DOHH2 (cell line): Measurements from ENCODE around the gene PCK2.

ENCODE experiments used
- H3F3A ChIP-seq: fragments of 200-600 bp; sonication (generic), shearing (Covaris generic); 2 replicates; pipeline ENCODE4 v1.6.0; 2016; ENCODE audit warnings: antibody characterized with exemption, mild to moderate bottlenecking; ENCODE audit not compliant: control insufficient read depth, insufficient read depth
- H3K27ac ChIP-seq: fragments of 200-600 bp; sonication (generic); 2 replicates; pipeline ENCODE4 v1.5.1; 2014; ENCODE audit warnings: low read depth, mild to moderate bottlenecking, low read length, moderate library complexity
- H3K27me3 ChIP-seq: fragments of 200-600 bp; sonication (generic); 2 replicates; pipeline ENCODE4 v1.6.1; 2014; ENCODE audit warnings: mild to moderate bottlenecking, low read length, mixed read lengths; ENCODE audit not compliant: control insufficient read depth
- H3K36me3 ChIP-seq: fragments of 200-600 bp; sonication (generic); 2 replicates; pipeline ENCODE4 v1.6.1; 2014; ENCODE audit warnings: mild to moderate bottlenecking, low read length, moderate library complexity, mixed read lengths; ENCODE audit not compliant: control insufficient read depth
- H3K4me1 ChIP-seq: fragments of 200-600 bp; sonication (generic); 2 replicates; pipeline ENCODE4 v1.6.1; 2014; ENCODE audit warnings: mild to moderate bottlenecking, low read length, mixed read lengths; ENCODE audit not compliant: control insufficient read depth
- H3K4me2 ChIP-seq: fragments of 200-600 bp; sonication (generic); 2 replicates; pipeline ENCODE4 v1.6.0; 2014; ENCODE audit warnings: mild to moderate bottlenecking, low read length, moderate library complexity
- H3K4me3 ChIP-seq: fragments of 200-600 bp; sonication (generic); 2 replicates; pipeline ENCODE4 v1.5.1; 2014; ENCODE audit warnings: mild to moderate bottlenecking, low read length, mixed read lengths
- H3K79me2 ChIP-seq: fragments of 200-600 bp; sonication (generic); 2 replicates; pipeline ENCODE4 v1.6.1; 2014; ENCODE audit warnings: mild to moderate bottlenecking, low read length, mixed read lengths; ENCODE audit not compliant: control insufficient read depth
- H3K9me2 ChIP-seq: fragments of 200-600 bp; sonication (generic); replicated peaks from 2 replicates; pipeline ENCODE4 v1.6.1; 2014; ENCODE audit warnings: mild to moderate bottlenecking, low read length, mixed read lengths; ENCODE audit not compliant: control insufficient read depth
- H3K9me3 ChIP-seq: fragments of 200-600 bp; sonication (generic); 2 replicates; pipeline ENCODE4 v1.6.1; 2014; ENCODE audit warnings: antibody characterized with exemption, low read length, mixed read lengths; ENCODE audit not compliant: control insufficient read depth, insufficient read depth
- H4K20me1 ChIP-seq: fragments of 200-600 bp; sonication (generic); 2 replicates; pipeline ENCODE4 v1.6.0; 2014; ENCODE audit warnings: low read depth, mild to moderate bottlenecking, antibody characterized with exemption, low read length, moderate library complexity; ENCODE audit not compliant: control insufficient read depth, insufficient read depth
- EZH2phosphoT487 ChIP-seq: fragments of 200-600 bp; sonication (generic); IDR thresholded peaks from 2 replicates; pipeline ENCODE4 v1.6.1; 2017; ENCODE audit warnings: borderline replicate concordance, mild to moderate bottlenecking, antibody characterized with exemption, low read length, moderate library complexity, mixed read lengths
- TF ChIP-seq, protein P1 (sequence below): fragments of 200-600 bp; sonication (generic); IDR thresholded peaks from one replicate; pipeline ENCODE4 v1.5.1; 2014; ENCODE audit warnings: antibody characterized with exemption, mild to moderate bottlenecking, low read depth, low read length; ENCODE audit not compliant: poor library complexity, severe bottlenecking

The PCK2 gene

DNA sequence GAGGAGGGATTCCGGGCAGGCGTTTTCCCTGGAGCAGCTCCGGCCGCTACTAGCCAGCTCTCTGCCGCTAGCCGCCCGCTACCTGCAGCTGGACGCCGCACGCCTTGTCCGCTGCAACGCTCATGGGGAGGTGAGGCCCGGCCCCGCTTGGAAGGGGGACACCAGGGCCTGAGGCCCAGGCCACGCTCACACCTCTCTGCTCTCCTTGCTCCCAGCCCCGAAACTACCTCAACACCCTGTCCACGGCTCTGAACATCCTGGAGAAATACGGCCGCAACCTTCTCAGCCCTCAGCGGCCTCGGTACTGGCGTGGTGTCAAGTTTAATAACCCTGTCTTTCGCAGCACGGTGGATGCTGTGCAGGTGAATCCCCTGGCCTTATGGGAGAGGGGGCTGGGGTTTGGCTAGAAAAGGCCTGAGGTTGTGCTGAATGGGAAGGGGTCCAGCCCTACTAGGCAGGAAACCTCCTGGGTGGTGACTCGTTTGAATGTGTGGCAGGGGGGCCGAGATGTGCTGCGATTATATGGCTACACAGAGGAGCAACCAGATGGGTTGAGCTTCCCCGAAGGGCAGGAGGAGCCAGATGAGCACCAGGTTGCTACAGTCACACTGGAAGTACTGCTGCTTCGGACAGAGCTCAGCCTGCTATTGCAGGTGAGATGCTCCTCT, 53.8 kb downstream of the PCK2 start:
- TF ChIP-seq, protein P1, sequence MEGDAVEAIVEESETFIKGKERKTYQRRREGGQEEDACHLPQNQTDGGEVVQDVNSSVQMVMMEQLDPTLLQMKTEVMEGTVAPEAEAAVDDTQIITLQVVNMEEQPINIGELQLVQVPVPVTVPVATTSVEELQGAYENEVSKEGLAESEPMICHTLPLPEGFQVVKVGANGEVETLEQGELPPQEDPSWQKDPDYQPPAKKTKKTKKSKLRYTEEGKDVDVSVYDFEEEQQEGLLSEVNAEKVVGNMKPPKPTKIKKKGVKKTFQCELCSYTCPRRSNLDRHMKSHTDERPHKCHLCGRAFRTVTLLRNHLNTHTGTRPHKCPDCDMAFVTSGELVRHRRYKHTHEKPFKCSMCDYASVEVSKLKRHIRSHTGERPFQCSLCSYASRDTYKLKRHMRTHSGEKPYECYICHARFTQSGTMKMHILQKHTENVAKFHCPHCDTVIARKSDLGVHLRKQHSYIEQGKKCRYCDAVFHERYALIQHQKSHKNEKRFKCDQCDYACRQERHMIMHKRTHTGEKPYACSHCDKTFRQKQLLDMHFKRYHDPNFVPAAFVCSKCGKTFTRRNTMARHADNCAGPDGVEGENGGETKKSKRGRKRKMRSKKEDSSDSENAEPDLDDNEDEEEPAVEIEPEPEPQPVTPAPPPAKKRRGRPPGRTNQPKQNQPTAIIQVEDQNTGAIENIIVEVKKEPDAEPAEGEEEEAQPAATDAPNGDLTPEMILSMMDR = no peak
- no peak for TF ChIP-seq EZH2phosphoT487
- H3F3A ChIP-seq = 0 out of 2 replicates have a peak, but pooled peaks cover 3% of the 10 kb centered on the region
- H3K4me2 ChIP-seq = peak overlapping the region; percentile 99
- H3K36me3 ChIP-seq = peaks cover 66% of the 10 kb centered on the region
- H3K9me2 ChIP-seq = no peaks in the 10 kb centered on the region
- H3K9me3 ChIP-seq = no peaks in the 10 kb centered on the region
- H4K20me1 ChIP-seq = peaks cover 3% of the 10 kb centered on the region; the same call in 1 of the 2 replicates
- H3K27me3 ChIP-seq = no peaks in the 10 kb centered on the region
- peaks cover 24% of the 10 kb centered on the region for H3K4me1 ChIP-seq
- H3K79me2 ChIP-seq = peaks cover 39% of the 10 kb centered on the region
- peak overlapping the region; percentile 82 for H3K4me3 ChIP-seq
- 0 out of 2 replicates have a peak overlapping the region, but pooled peaks have one; percentile 15 for H3K27ac ChIP-seq

DNA sequence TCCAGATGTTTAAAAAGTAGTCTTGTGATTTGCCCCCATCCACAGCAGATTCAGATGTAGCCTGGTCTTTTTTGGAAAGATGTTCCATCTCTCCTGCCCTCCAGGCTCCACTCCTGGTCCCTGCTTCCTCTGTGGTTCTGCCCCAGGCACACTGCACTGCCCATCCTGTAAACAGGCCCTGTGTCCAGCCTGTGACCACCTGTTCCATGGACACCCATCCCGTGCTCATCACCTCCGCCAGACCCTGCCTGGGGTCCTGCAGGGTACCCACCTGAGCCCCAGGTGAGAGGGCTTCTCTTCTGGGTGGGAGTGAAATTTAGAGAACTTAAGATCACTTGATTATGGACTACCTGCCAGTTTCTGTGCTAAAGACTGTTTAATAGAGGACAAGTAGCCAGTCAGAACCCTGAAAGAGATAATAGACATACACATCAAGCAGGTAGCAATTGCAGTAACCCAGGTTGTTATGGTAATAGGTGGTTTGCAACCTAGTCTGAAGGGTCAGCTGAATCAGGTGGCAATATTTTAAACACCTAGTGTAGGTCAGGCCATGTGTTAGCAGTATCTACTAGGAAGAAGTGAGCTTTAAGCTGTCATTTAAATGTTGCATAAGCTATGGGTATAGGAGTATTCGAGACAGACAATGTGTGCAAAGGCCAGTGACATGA, 55.3 kb downstream of the PCK2 start:
- Histone ChIP-seq H3K9me2 (no peaks in the 10 kb centered on the region), H3K4me1 (peaks cover 24% of the 10 kb centered on the region), H3K4me2 (no peak overlapping the region), H3K36me3 (peaks cover 52% of the 10 kb centered on the region), H3K9me3 (no peaks in the 10 kb centered on the region), H4K20me1 (peaks cover 3% of the 10 kb centered on the region; the same call in 1 of the 2 replicates), H3K27ac (no peak overlapping the region), H3K27me3 (no peaks in the 10 kb centered on the region), H3K4me3 (no peak overlapping the region), H3F3A (0 out of 2 replicates have a peak, but pooled peaks cover 3% of the 10 kb centered on the region), H3K79me2 (peaks cover 39% of the 10 kb centered on the region)
- TF ChIP-seq, protein P1 = no peak
- no peak for TF ChIP-seq EZH2phosphoT487

DNA sequence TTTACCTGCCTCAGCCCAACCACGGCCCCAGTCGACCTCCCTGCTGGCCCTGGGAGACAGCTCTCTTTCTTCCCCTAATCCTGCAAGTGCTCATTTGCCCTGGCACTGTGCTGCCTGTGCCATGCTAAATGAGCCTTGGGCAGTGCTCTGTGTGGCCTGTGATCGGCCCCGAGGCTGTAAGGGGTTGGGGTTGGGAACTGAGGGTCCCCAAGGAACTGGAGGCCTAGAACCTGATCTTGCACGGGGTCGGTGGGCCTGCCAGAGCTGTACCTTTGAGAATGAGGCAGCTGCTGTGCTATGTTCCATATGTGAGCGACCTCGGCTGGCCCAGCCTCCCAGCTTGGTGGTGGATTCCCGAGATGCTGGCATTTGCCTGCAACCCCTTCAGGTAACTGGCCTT, 56.0 kb downstream of the PCK2 start:
- Histone ChIP-seq H3F3A (0 out of 2 replicates have a peak, but pooled peaks cover 3% of the 10 kb centered on the region), H3K4me3 (no peak overlapping the region), H3K36me3 (peaks cover 52% of the 10 kb centered on the region), H4K20me1 (peaks cover 3% of the 10 kb centered on the region; the same call in 1 of the 2 replicates), H3K4me2 (no peak overlapping the region), H3K27ac (no peak overlapping the region), H3K79me2 (peaks cover 34% of the 10 kb centered on the region), H3K27me3 (no peaks in the 10 kb centered on the region), H3K9me3 (no peaks in the 10 kb centered on the region), H3K4me1 (peaks cover 20% of the 10 kb centered on the region), H3K9me2 (no peaks in the 10 kb centered on the region)
- no peak for TF ChIP-seq EZH2phosphoT487
- TF ChIP-seq, protein P1 = no peak
